ENCODE results near the gene B3GALNT1. TPM values are rescaled to one million over a fixed set of nuclear protein-coding genes. Genes with fewer than 3 reads are reported as not detected.

B3GALNT1 gene, protein sequence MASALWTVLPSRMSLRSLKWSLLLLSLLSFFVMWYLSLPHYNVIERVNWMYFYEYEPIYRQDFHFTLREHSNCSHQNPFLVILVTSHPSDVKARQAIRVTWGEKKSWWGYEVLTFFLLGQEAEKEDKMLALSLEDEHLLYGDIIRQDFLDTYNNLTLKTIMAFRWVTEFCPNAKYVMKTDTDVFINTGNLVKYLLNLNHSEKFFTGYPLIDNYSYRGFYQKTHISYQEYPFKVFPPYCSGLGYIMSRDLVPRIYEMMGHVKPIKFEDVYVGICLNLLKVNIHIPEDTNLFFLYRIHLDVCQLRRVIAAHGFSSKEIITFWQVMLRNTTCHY
- 12.1 TPM for polyA plus RNA-seq (2013, experiment 1 of 2)
- polyA plus RNA-seq (2013, experiment 2 of 2), result 13.5 TPM

DNA sequence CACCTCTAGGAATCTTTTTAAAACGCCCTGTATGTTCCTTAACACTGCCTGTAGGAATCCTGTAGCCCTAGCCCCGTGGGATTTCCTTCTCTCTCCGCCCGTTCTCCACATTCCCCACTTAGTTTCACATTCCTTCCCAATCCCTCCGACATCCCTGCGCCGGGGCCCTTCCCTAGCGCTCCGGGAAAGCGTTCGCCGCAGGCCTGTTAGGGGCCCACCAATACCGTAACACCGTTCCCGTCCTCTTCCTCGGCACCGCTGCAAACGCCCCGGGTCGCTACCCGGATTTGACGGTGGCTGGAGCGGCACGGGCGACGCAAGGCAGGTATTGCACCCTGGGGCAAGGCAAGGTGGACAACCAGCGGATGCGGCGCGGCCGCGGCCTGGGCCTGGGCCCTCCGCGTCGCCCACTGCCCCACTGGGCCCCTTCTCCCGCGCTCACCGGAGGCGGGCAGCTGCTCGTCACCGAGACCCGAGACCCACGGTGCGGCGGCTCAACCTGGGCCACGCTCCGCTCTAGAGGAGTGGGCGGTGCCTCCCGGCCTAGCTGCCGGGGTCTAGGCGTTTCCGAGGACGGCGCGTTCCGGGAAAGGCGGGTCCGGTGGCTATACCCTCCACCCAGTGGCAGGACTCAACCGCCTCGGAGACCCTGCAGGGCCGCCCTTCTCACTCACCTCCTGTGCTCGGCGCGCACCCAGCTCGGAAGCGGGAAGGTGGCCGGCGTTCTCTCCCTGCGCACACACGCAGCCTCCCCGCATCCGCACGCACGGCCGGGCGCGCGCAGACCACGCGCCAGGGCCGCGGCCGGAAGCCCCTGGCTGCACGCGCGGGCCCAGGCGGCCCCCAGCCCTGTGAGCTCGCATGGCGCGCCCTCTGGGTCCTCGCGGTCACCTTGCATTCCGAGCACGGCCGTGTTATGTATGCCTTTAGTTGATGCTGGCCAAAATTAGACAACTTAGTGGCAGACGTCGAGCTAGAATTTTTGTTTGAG lies at the start of gene B3GALNT1:
TSS of gene B3GALNT1 (minus strand) at position 789 of the 991 bp plus-strand sequence. CDS start 18,595 bp downstream, outside the sequence.
- Histone ChIP-seq H3K36me3 (replicated peaks in 1 of 2; ENCODE audit: control insufficient read depth in 2 of 2, insufficient read depth in 2 of 2, low read length in 2 of 2) (no peaks in the 10 kb centered on the region), H2BK120ac (ENCODE audit: low read depth, low read length) (peak within 1 kb of the TSS; percentile 63), H3K4me2 (ENCODE audit: insufficient read depth, low read length, poor library complexity, severe bottlenecking) (peak within 1 kb of the TSS; percentile 68), H3K79me1 (ENCODE audit: low read depth, low read length) (no peaks in the 10 kb centered on the region), H3K27me3 (ENCODE audit: control insufficient read depth in 3 of 3, insufficient read depth in 3 of 3, low read depth in 1 of 3, low read length in 3 of 3) (peaks cover 0 to 63% (median 6%) of the 10 kb centered on the region in 3 experiments), H3K27ac (replicated peaks; ENCODE audit: low read length) (no peak within 1 kb of the TSS), H3K4me1 (ENCODE audit: control insufficient read depth in 2 of 2, insufficient read depth in 1 of 2, low read depth in 1 of 2, low read length in 2 of 2) (peaks cover 0 to 2% of the 10 kb centered on the region in 2 donors), H2BK5ac (ENCODE audit: low read length) (peak within 1 kb of the TSS; percentile 75), H2AFZ (ENCODE audit: low read length) (peak within 1 kb of the TSS; percentile 74), H4K8ac (ENCODE audit: low read depth, low read length) (peak within 1 kb of the TSS; percentile 89), H2BK15ac (ENCODE audit: low read length) (peak within 1 kb of the TSS; percentile 68), H4K91ac (ENCODE audit: low read depth, low read length, poor library complexity) (peak within 1 kb of the TSS; percentile 81), H3K9me3 (replicated peaks in 1 of 2; ENCODE audit: control insufficient read depth in 2 of 2, insufficient read depth in 1 of 2, low read depth in 1 of 2, low read length in 2 of 2) (no peaks in the 10 kb centered on the region), H3K23ac (ENCODE audit: low read depth, low read length, poor library complexity) (peak within 1 kb of the TSS; percentile 96), H3K9ac (ENCODE audit: low read depth, low read length, poor library complexity) (peak within 1 kb of the TSS; percentile 91), H2AK5ac (ENCODE audit: low read depth, low read length) (no peak within 1 kb of the TSS), H3K18ac (ENCODE audit: low read length) (peak within 1 kb of the TSS; percentile 97), H2BK12ac (ENCODE audit: low read length) (no peak within 1 kb of the TSS), H3K4me3 (ENCODE audit: low read length in 2 of 2) (peak within 1 kb of the TSS; percentile 32 to 81), H3K14ac (ENCODE audit: low read length) (peak within 1 kb of the TSS; percentile 98), H3K4ac (ENCODE audit: low read length) (peak within 1 kb of the TSS; percentile 15)
- DNase-seq (ENCODE audit: low spot score), result peak; percentile 45
- WGBS, 2 donors (ENCODE audit: extremely low coverage in 2 of 2, insufficient read length in 2 of 2, insufficient replicate concordance in 1 of 2), result no CpG with 5 or more reads among the region's 97 CpGs

DNA sequence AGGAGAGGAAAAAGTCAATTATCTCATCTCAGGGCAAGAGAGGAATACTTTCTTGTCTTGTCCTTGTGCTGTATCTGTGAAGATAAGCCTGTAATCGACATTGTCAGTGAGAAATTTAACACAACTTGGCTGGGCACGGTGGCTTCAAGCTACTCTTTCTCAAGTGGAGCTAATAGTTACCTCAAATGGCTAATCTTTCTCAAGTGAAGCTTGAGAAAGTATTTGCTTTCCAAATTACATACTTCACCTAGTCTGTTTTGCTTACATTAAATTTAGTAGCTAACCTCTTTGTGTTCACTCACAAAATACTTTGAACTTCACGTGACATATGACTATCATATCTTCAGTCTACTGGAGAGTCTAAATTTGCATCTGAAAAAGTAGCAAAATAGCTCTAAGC lies 48.3 kb upstream of the B3GALNT1 start:
- no peak overlapping the region for H3K27ac ChIP-seq (replicated peaks; ENCODE audit: low read length)
- H3K4me2 ChIP-seq (ENCODE audit: insufficient read depth, low read length, poor library complexity, severe bottlenecking), result no peak overlapping the region
- no peak overlapping the region for H4K91ac ChIP-seq (ENCODE audit: low read depth, low read length, poor library complexity)
- no peak overlapping the region for H2BK12ac ChIP-seq (ENCODE audit: low read length)
- H3K9ac ChIP-seq (ENCODE audit: low read depth, low read length, poor library complexity), result no peak overlapping the region
- H2BK15ac ChIP-seq (ENCODE audit: low read length), result no peak overlapping the region
- no peaks in the 10 kb centered on the region for H3K36me3 ChIP-seq (replicated peaks in 1 of 2; ENCODE audit: control insufficient read depth in 2 of 2, insufficient read depth in 2 of 2, low read length in 2 of 2)
- no peaks in the 10 kb centered on the region for H3K4me1 ChIP-seq (ENCODE audit: control insufficient read depth in 2 of 2, insufficient read depth in 1 of 2, low read depth in 1 of 2, low read length in 2 of 2)
- H3K23ac ChIP-seq (ENCODE audit: low read depth, low read length, poor library complexity), result no peak overlapping the region
- no peak overlapping the region for H2AFZ ChIP-seq (ENCODE audit: low read length)
- no peak overlapping the region for H3K14ac ChIP-seq (ENCODE audit: low read length)
- no CpG with 5 or more reads among the region's 3 CpGs for WGBS, 2 donors (ENCODE audit: extremely low coverage in 2 of 2, insufficient read length in 2 of 2, insufficient replicate concordance in 1 of 2)
- no peak overlapping the region for H3K4ac ChIP-seq (ENCODE audit: low read length)
- no peak overlapping the region for H2AK5ac ChIP-seq (ENCODE audit: low read depth, low read length)
- no peaks in the 10 kb centered on the region for H3K79me1 ChIP-seq (ENCODE audit: low read depth, low read length)
- DNase-seq (ENCODE audit: low spot score), result no peak
- H3K4me3 ChIP-seq (ENCODE audit: low read length in 2 of 2), result no peak overlapping the region
- peaks cover 0 to 18% (median 2%) of the 10 kb centered on the region in 3 experiments for H3K27me3 ChIP-seq (ENCODE audit: control insufficient read depth in 3 of 3, insufficient read depth in 3 of 3, low read depth in 1 of 3, low read length in 3 of 3)
- no peak overlapping the region for H2BK120ac ChIP-seq (ENCODE audit: low read depth, low read length)
- no peak overlapping the region for H3K18ac ChIP-seq (ENCODE audit: low read length)
- no peaks in the 10 kb centered on the region for H3K9me3 ChIP-seq (replicated peaks in 1 of 2; ENCODE audit: control insufficient read depth in 2 of 2, insufficient read depth in 1 of 2, low read depth in 1 of 2, low read length in 2 of 2)
- H2BK5ac ChIP-seq (ENCODE audit: low read length), result no peak overlapping the region
- no peak overlapping the region for H4K8ac ChIP-seq (ENCODE audit: low read depth, low read length)

DNA sequence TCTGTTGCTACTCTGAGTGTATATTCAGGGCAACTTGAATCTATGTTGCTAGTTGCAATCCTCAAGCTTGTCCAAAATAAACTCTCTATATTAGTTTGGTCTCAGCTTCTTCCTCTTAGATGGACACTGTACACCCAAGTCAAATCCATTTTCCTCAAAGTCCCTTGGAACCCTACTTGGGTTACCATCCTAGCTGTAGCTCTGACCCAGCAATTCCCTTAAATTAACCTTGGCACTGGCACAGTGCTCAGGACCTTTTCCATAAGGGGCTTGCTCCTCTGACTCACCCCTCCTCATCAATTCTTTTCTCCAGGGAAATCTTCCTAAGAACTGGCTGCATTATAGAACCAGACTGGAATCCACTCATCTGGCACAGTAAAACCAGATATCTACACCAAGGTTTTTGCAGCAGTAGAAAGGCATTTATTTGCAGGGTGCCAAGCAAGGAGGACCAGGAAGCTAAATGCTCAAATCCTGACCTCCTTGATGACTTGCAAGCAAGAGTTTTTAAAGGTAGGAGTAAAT lies 44.9 kb upstream of the B3GALNT1 start:
- Histone ChIP-seq H3K9me3 (replicated peaks in 1 of 2; ENCODE audit: control insufficient read depth in 2 of 2, insufficient read depth in 1 of 2, low read depth in 1 of 2, low read length in 2 of 2) (no peaks in the 10 kb centered on the region), H3K27ac (replicated peaks; ENCODE audit: low read length) (no peak overlapping the region), H3K23ac (ENCODE audit: low read depth, low read length, poor library complexity) (no peak overlapping the region), H3K27me3 (ENCODE audit: control insufficient read depth in 3 of 3, insufficient read depth in 3 of 3, low read depth in 1 of 3, low read length in 3 of 3) (peaks cover 0 to 14% (median 0%) of the 10 kb centered on the region in 3 experiments), H3K36me3 (replicated peaks in 1 of 2; ENCODE audit: control insufficient read depth in 2 of 2, insufficient read depth in 2 of 2, low read length in 2 of 2) (no peaks in the 10 kb centered on the region), H2BK12ac (ENCODE audit: low read length) (no peak overlapping the region), H4K91ac (ENCODE audit: low read depth, low read length, poor library complexity) (no peak overlapping the region), H2BK120ac (ENCODE audit: low read depth, low read length) (no peak overlapping the region), H3K4me1 (ENCODE audit: control insufficient read depth in 2 of 2, insufficient read depth in 1 of 2, low read depth in 1 of 2, low read length in 2 of 2) (no peaks in the 10 kb centered on the region), H2AK5ac (ENCODE audit: low read depth, low read length) (no peak overlapping the region), H3K18ac (ENCODE audit: low read length) (no peak overlapping the region), H4K8ac (ENCODE audit: low read depth, low read length) (no peak overlapping the region), H3K4me3 (ENCODE audit: low read length in 2 of 2) (no peak overlapping the region), H2BK15ac (ENCODE audit: low read length) (no peak overlapping the region), H3K79me1 (ENCODE audit: low read depth, low read length) (no peaks in the 10 kb centered on the region), H3K9ac (ENCODE audit: low read depth, low read length, poor library complexity) (no peak overlapping the region), H3K4ac (ENCODE audit: low read length) (no peak overlapping the region), H3K14ac (ENCODE audit: low read length) (no peak overlapping the region), H2AFZ (ENCODE audit: low read length) (no peak overlapping the region), H2BK5ac (ENCODE audit: low read length) (no peak overlapping the region), H3K4me2 (ENCODE audit: insufficient read depth, low read length, poor library complexity, severe bottlenecking) (no peak overlapping the region)
- DNase-seq (ENCODE audit: low spot score), result no peak

Measured in neuronal stem cell (in vitro differentiated cells).